Skeletal muscle tissue (tissue), 5 donors: ENCODE data around the gene HILPDA. TPM values are rescaled to one million over a fixed set of nuclear protein-coding genes. Genes with fewer than 3 reads are reported as not detected.
"Not testable (repeated sequence)": the region's sequence is repeated elsewhere in the genome, so short reads cannot be mapped to it uniquely, and the experiment has no call there.

Experiments
- H3K27ac ChIP-seq: one replicate; pipeline ENCODE4 v1.7.0; 2013; ENCODE audit warnings: mild to moderate bottlenecking, low read depth, low read length, inconsistent platforms
- H3K27me3 ChIP-seq, 3 donors: one replicate each; pipeline ENCODE4 v1.7.0; 2013; ENCODE audit warnings: low read length in 3 of 3; ENCODE audit not compliant: control insufficient read depth in 3 of 3, insufficient read depth in 3 of 3
- H3K36me3 ChIP-seq, 3 donors: one replicate each; pipeline ENCODE4 v1.7.0; 2013; ENCODE audit warnings: low read length in 3 of 3; ENCODE audit not compliant: control insufficient read depth in 3 of 3, insufficient read depth in 3 of 3
- H3K4me1 ChIP-seq, 3 donors: one replicate each; pipeline ENCODE4 v1.7.0; 2013; ENCODE audit warnings: low read length in 3 of 3, mild to moderate bottlenecking in 3 of 3; ENCODE audit not compliant: control insufficient read depth in 3 of 3, insufficient read depth in 3 of 3
- H3K4me3 ChIP-seq, 3 donors: one replicate each; pipeline ENCODE4 v1.7.0; 2013; ENCODE audit warnings: low read length in 3 of 3
- H3K9ac ChIP-seq, 3 donors: one replicate each; pipeline ENCODE4 v1.7.0; 2013; ENCODE audit warnings: low read length in 3 of 3, mild to moderate bottlenecking in 3 of 3, moderate library complexity in 2 of 3, low read depth in 1 of 3
- H3K9me3 ChIP-seq, 3 donors: one replicate each; pipeline ENCODE4 v1.7.0; 2013; ENCODE audit warnings: low read length in 3 of 3; ENCODE audit not compliant: control insufficient read depth in 3 of 3
- small RNA-seq: library from RNA; depleted of rRNA; stranded (forward); fragments of <200 nt; gene quantifications from one replicate; pipeline ENCODE3, GENCODE V24; 2014
- total RNA-seq: library from RNA; depleted of rRNA; stranded (reverse); fragments of >200 nt; gene quantifications from one replicate; pipeline ENCODE4 v1.2.3, GENCODE V29; 2014
- donor health status: Osteomylitis.

HILPDA gene
- total RNA-seq, 1 donor from 2014 or later = 22.4 TPM

- peaks cover 6 to 14% (median 7%) of the 10 kb centered on the region in 3 donors for H3K36me3 ChIP-seq
- not testable (repeated sequence) for H3K9ac ChIP-seq, H3K4me3 ChIP-seq, H3K27me3 ChIP-seq, H3K27ac ChIP-seq, H3K4me1 ChIP-seq, H3K9me3 ChIP-seq
Measured at GRCh38 chr7:128505416-128505815, 49.7 kb downstream of the HILPDA start.

- H3K27me3 ChIP-seq, H3K36me3 ChIP-seq, H3K9ac ChIP-seq, H3K9me3 ChIP-seq, H3K27ac ChIP-seq, H3K4me1 ChIP-seq, H3K4me3 ChIP-seq: not testable (repeated sequence)
Measured at GRCh38 chr7:128506819-128507218, 51.1 kb downstream of the HILPDA start.

- H3K36me3 ChIP-seq, H3K9ac ChIP-seq, H3K4me1 ChIP-seq, H3K27ac ChIP-seq, H3K9me3 ChIP-seq, H3K27me3 ChIP-seq, H3K4me3 ChIP-seq: not testable (repeated sequence)
Measured at GRCh38 chr7:128507321-128507993, 51.8 kb downstream of the HILPDA start.

Small RNAs within 50 kb of the gene (small RNA-seq; reads per million reads assigned to genes)
- gene AC010655.1 (not detected), gene AC010655.2 (not detected), gene RF00017 (not detected), gene RNU7-54P (not detected)

Other genes with a start within 250 kb of the HILPDA start
- gene LEP, start 214.6 kb upstream of the HILPDA start, total RNA-seq = under 0.01 TPM
- gene RBM28, start 112.0 kb upstream of the HILPDA start, total RNA-seq = 7.3 TPM
- 6.8 TPM for gene PRRT4, start 94.2 kb upstream of the HILPDA start, total RNA-seq
- 10.4 TPM for gene IMPDH1, start 45.9 kb upstream of the HILPDA start, total RNA-seq
- 15.7 TPM for gene METTL2B, start 20.9 kb downstream of the HILPDA start, total RNA-seq
- gene GARIN1A, start 216.4 kb downstream of the HILPDA start, total RNA-seq = 0.52 TPM